Coronary artery (tissue), 2 donors: Measurements from ENCODE around the gene HIF1AN.

ENCODE experiments used
- DNase-seq: peaks from one replicate; pipeline ENCODE4 v3.0.0-alpha.2; 2017; ENCODE audit warnings: low spot score
- H3K27ac ChIP-seq, 2 donors: fragments of 200-600 bp; sonication (generic); one replicate each; pipeline ENCODE4 v1.5.1; 2016 to 2019
- H3K4me3 ChIP-seq: fragments of 200-600 bp; sonication (generic); 2 replicates; pipeline ENCODE4 v1.5.1; 2016; ENCODE audit warnings: mild to moderate bottlenecking, moderate library complexity
- TF ChIP-seq, protein P1 (sequence below): fragments of 200-600 bp; sonication (generic); IDR thresholded peaks from one replicate; pipeline ENCODE4 v1.5.1; 2019; ENCODE audit warnings: antibody characterized with exemption

HIF1AN gene

GRCh38 chr10:100551196-100551595 is 15.5 kb downstream of the HIF1AN start:
- Histone ChIP-seq H3K4me3 (no peak overlapping the region), H3K27ac (no peak overlapping the region)
- TF ChIP-seq, protein P1, sequence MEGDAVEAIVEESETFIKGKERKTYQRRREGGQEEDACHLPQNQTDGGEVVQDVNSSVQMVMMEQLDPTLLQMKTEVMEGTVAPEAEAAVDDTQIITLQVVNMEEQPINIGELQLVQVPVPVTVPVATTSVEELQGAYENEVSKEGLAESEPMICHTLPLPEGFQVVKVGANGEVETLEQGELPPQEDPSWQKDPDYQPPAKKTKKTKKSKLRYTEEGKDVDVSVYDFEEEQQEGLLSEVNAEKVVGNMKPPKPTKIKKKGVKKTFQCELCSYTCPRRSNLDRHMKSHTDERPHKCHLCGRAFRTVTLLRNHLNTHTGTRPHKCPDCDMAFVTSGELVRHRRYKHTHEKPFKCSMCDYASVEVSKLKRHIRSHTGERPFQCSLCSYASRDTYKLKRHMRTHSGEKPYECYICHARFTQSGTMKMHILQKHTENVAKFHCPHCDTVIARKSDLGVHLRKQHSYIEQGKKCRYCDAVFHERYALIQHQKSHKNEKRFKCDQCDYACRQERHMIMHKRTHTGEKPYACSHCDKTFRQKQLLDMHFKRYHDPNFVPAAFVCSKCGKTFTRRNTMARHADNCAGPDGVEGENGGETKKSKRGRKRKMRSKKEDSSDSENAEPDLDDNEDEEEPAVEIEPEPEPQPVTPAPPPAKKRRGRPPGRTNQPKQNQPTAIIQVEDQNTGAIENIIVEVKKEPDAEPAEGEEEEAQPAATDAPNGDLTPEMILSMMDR, result no peak
- DNase-seq, result no peak

DNA sequence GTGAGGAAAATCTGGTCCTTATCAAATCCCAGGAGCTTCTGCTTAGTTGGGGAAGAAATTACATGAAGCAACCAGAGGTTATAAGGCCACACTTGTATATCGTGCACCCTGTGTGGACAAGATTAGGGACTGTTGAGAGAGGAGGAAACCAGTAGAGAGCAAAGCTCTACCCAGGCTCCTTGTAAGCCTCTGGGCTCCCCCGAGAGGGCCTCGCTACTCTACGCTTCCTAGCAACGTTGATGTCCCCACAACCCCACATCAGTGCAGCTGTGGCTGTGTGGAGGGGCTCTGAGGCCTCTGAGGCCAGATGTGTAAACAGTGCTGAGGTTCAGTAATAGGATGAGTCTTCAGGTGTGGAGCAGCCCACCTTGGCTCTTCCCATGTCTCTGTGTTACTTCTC is 16.0 kb downstream of the HIF1AN start:
- DNase-seq, result no peak
- Histone ChIP-seq H3K27ac (no peak overlapping the region), H3K4me3 (no peak overlapping the region)
- TF ChIP-seq, protein P1, result no peak

- Histone ChIP-seq H3K27ac (no peak overlapping the region), H3K4me3 (no peak overlapping the region)
- DNase-seq, result no peak
- TF ChIP-seq, protein P1, result no peak
These were observed 18.2 kb downstream of the HIF1AN start for GRCh38 chr10:100553929-100554328.

DNA sequence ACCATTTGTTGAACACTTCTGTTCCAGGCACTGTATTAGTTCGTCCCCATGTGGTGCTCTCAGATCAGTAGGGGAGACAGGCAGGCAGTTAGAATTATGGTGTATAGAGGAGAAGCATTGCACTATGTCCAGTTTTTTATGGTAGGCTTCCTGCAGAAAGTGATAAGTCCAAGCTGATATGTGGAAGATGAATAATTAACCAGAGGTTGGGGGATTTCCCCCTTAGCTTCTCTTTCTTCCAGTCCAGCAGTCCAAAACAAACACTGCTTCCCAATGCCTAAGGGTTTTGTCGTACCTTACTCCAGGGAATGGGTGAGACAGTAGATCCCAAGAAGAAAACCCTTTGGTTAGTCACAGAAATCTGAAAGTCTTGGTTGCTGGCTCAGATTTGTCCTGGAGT is 19.2 kb downstream of the HIF1AN start:
- H3K27ac ChIP-seq, result no peak overlapping the region
- DNase-seq, result no peak
- H3K4me3 ChIP-seq, result no peak overlapping the region
- TF ChIP-seq, protein P1, result no peak

GRCh38 chr10:100560248-100560647 is 24.5 kb downstream of the HIF1AN start:
- no peak overlapping the region for H3K27ac ChIP-seq
- DNase-seq, result no peak
- TF ChIP-seq, protein P1, result no peak
- H3K4me3 ChIP-seq, result no peak overlapping the region

DNA sequence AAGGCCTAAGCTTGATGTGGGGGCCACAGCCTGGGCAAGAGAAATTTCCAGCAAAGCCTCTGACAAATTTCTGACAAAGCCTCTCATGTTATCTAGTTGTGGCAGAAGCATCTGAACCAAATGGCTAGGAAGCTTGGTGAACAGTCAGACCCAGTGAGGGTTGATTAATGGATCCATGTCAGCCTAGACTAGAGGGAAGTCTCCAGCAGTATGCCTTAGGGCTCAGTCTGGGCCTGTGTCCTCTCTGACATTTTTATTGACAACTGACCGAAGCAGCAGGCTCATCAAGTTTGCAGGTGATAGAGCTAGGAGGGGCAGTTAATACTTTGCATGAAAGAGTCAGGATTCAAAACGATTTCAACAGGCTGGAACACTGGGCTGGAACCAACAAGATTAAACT is 25.3 kb downstream of the HIF1AN start:
- DNase-seq, result no peak
- Histone ChIP-seq H3K4me3 (no peak overlapping the region), H3K27ac (no peak overlapping the region)
- TF ChIP-seq, protein P1, result no peak

- no peak overlapping the region for H3K27ac ChIP-seq
- H3K4me3 ChIP-seq, result peak overlapping the region; percentile 41
- TF ChIP-seq, protein P1, result peak; percentile 19
- DNase-seq, result no peak
These were observed 26.4 kb downstream of the HIF1AN start for GRCh38 chr10:100562008-100562672.
